ENCODE data around the gene PEX5. TPM values are rescaled to one million over a fixed set of nuclear protein-coding genes. Genes with fewer than 3 reads are reported as not detected.

PEX5 gene
- total RNA-seq, 3 donors from 2014 or later (not counting 1 experiment from before 2014, with no cell fraction given) = 20.3 to 23.3 (median 22.0) TPM

- H3K4me3 ChIP-seq (ENCODE audit: low read length) = no peak overlapping the region
- no peaks in the 10 kb centered on the region for H3K9me3 Mint-ChIP-seq
- no peaks in the 10 kb centered on the region for H3K9me3 ChIP-seq (ENCODE audit: control insufficient read depth, insufficient read depth, low read length)
- no peak for DNase-seq
- H3K4me3 Mint-ChIP-seq = no peak overlapping the region
- ATAC-seq = no peak
- no peaks in the 10 kb centered on the region for H3K36me3 ChIP-seq (ENCODE audit: control insufficient read depth, insufficient read depth, low read length)
- H3K27me3 Mint-ChIP-seq (ENCODE audit: low read depth in 2 of 2) = peaks cover 11 to 30% of the 10 kb centered on the region in 2 donors
- no peak overlapping the region for H3K27ac ChIP-seq (ENCODE audit: low read length)
- no peaks in the 10 kb centered on the region for H3K36me3 Mint-ChIP-seq
- WGBS (ENCODE audit: insufficient coverage) = 100% methylated on average over 1 of the region's 1 CpG
- H3K4me1 ChIP-seq (ENCODE audit: control insufficient read depth, insufficient read depth, low read length) = no peaks in the 10 kb centered on the region
- H3K27ac Mint-ChIP-seq = no peak overlapping the region
- H3K27me3 ChIP-seq (ENCODE audit: control insufficient read depth, insufficient read depth, low read length) = no peaks in the 10 kb centered on the region
- no peak for TF ChIP-seq CTCF (IDR thresholded peaks at IDR 0.05)
- H3K4me1 Mint-ChIP-seq = no peaks in the 10 kb centered on the region
- intact Hi-C loops (cut with micrococcal nuclease) = no loop called here
Observed at GRCh38 chr12:7259060-7259459, 69.6 kb downstream of the PEX5 start.

Other genes with a start within 250 kb of the PEX5 start
- gene RNU7-1, start 245.9 kb upstream of the PEX5 start, total RNA-seq = not detected
- gene C12orf57, start 245.7 kb upstream of the PEX5 start, total RNA-seq = 100 to 1,000 TPM; 125 to 157 (median 126) TPM
- gene PTPN6, start 238.3 kb upstream of the PEX5 start, total RNA-seq = 100 to 1,000 TPM; 279 to 357 (median 312) TPM
- 100 to 1,000 TPM; 123 to 133 (median 127) TPM for gene PHB2, start 219.0 kb upstream of the PEX5 start, total RNA-seq
- gene EMG1, start 218.8 kb upstream of the PEX5 start, total RNA-seq = 10 to 100 TPM; 22.1 to 30.4 (median 23.3) TPM
- gene LPCAT3, start 171.2 kb upstream of the PEX5 start, total RNA-seq = 10 to 100 TPM; 45.6 to 54.3 (median 45.6) TPM
- 1 to 10 TPM; 1.6 to 1.9 (median 1.9) TPM for gene C1S, start 129.0 kb upstream of the PEX5 start, total RNA-seq
- gene C1R, start 97.2 kb upstream of the PEX5 start, total RNA-seq = 1 to 10 TPM; 6.4 to 7.8 (median 6.6) TPM
- gene C1RL, start 80.5 kb upstream of the PEX5 start, total RNA-seq = 10 to 100 TPM; 29.1 to 35.5 (median 31.0) TPM
- gene RBP5, start 60.8 kb upstream of the PEX5 start, total RNA-seq = not detected
- 10 to 100 TPM; 59.7 to 95.5 (median 61.0) TPM for gene CLSTN3, start 59.3 kb upstream of the PEX5 start, total RNA-seq
- not detected for gene ACSM4, start 114.4 kb downstream of the PEX5 start, total RNA-seq

Data from natural killer cell (primary cell).